Caco-2 (cell line): ENCODE data around the gene NCF2. TPM values are rescaled to one million over a fixed set of nuclear protein-coding genes. Genes with fewer than 3 reads are reported as not detected.
A peak's percentile ranks its signal among the peaks of the same experiment; 100 is the strongest.

Experiments
- BruUV-seq: library from RNA; stranded (reverse); fragments of 400-500 nt; replicated peaks from 2 replicates; lab custom pipeline; 2021; lab: Mats Ljungman, UMichigan
- CTCF ChIA-PET: fragments of 300-600 bp; sonication (Branson Sonifier 250); formaldehyde crosslinking; loops from one replicate; lab custom pipeline; 2022; ENCODE audit warnings: antibody characterized with exemption; lab: Charles Lee
- POLR2A ChIA-PET: fragments of 300-600 bp; sonication (Branson Sonifier 250); formaldehyde crosslinking; loops from one replicate; lab custom pipeline; 2022; ENCODE audit warnings: antibody characterized with exemption; lab: Charles Lee
- DNase-seq, 2 experiments: peaks; one replicate each; pipeline versions ENCODE4 v3.0.0 to v3.0.0-alpha.2; 2020 to 2022
- H3K27me3 ChIP-seq: replicated peaks from 2 replicates; pipeline ENCODE4 v1.6.0; 2011; ENCODE audit warnings: low read length; ENCODE audit not compliant: control insufficient read depth, insufficient read depth
- H3K36me3 ChIP-seq: 2 replicates; pipeline ENCODE4 v1.5.1; 2011; ENCODE audit warnings: low read length; ENCODE audit not compliant: control insufficient read depth, insufficient read depth
- H3K4me1 ChIP-seq: fragments of 250-450 bp; sonication (Bioruptor Pico); 2 replicates; pipeline ENCODE4 v1.5.1; 2020; ENCODE audit warnings: mild to moderate bottlenecking
- H3K4me3 ChIP-seq: 2 replicates; pipeline ENCODE4 v1.5.1; 2011; ENCODE audit warnings: low read depth, mild to moderate bottlenecking, control low read depth, low read length
- H3K9me3 ChIP-seq: fragments of 250-450 bp; sonication (Bioruptor Pico); 2 replicates; pipeline ENCODE4 v1.5.1; 2020; ENCODE audit warnings: mild to moderate bottlenecking, moderate library complexity
- H3K27ac Mint-ChIP-seq: one replicate; pipeline ENCODE4 v1.8.0; 2022; ENCODE audit warnings: mixed read lengths; ENCODE audit not compliant: unreplicated experiment
- H3K27me3 Mint-ChIP-seq: one replicate; pipeline ENCODE4 v1.8.0; 2022; ENCODE audit warnings: mixed read lengths; ENCODE audit not compliant: insufficient read depth, unreplicated experiment
- H3K36me3 Mint-ChIP-seq: one replicate; pipeline ENCODE4 v1.8.0; 2022; ENCODE audit warnings: mild to moderate bottlenecking, mixed read lengths; ENCODE audit not compliant: insufficient read depth, unreplicated experiment
- H3K4me1 Mint-ChIP-seq: one replicate; pipeline ENCODE4 v1.8.0; 2022; ENCODE audit warnings: low read depth, mixed read lengths; ENCODE audit not compliant: unreplicated experiment
- H3K4me3 Mint-ChIP-seq: one replicate; pipeline ENCODE4 v1.8.0; 2022; ENCODE audit warnings: mild to moderate bottlenecking, moderate library complexity, mixed read lengths; ENCODE audit not compliant: unreplicated experiment
- H3K9me3 Mint-ChIP-seq: one replicate; pipeline ENCODE4 v1.8.0; 2022; ENCODE audit warnings: mixed read lengths; ENCODE audit not compliant: unreplicated experiment
- intact Hi-C: fragments of 100-400 bp; cut with micrococcal nuclease; formaldehyde crosslinking; loops from one replicate; pipeline ENCODE4 v1.10.0; 2022; ENCODE audit not compliant: unreplicated experiment
- total RNA-seq: library from RNA; stranded (reverse); gene quantifications from 2 replicates; pipeline ENCODE4 v1.2.3, GENCODE V29; 2022
- TF ChIP-seq, protein P1 (sequence below), 2 experiments: fragments of 200-600 bp in 1 of 2; IDR thresholded peaks; 1 replicate in 1 of 2; 2 replicates in 1 of 2; pipeline versions ENCODE4 v1.5.1 to v1.8.0; 2011 to 2022; ENCODE audit warnings: antibody characterized with exemption in 1 of 2, control low read depth in 1 of 2, inconsistent platforms in 1 of 2, low read depth in 1 of 2, low read length in 1 of 2, mild to moderate bottlenecking in 1 of 2, moderate library complexity in 1 of 2; ENCODE audit not compliant: insufficient read depth in 1 of 2, severe bottlenecking in 1 of 2, unreplicated experiment in 1 of 2

Gene NCF2
- total RNA-seq, 1 experiment from 2014 or later = not detected

- no peak overlapping the region for H3K4me3 ChIP-seq
- H3K4me3 Mint-ChIP-seq = no peak overlapping the region
- no peaks in the 10 kb centered on the region for H3K27me3 Mint-ChIP-seq
- DNase-seq = peak; percentile 39 to 68
- no peaks in the 10 kb centered on the region for H3K9me3 Mint-ChIP-seq
- CTCF ChIA-PET = interaction anchor here (0.7 to 2.1 kb wide), 4 partner anchors 10 to 887 kb away, joined by 3 to 9 read pairs (median 4); no protein-coding TSS in a partner anchor
- H3K4me1 Mint-ChIP-seq = peaks cover 4% of the 10 kb centered on the region
- H3K36me3 ChIP-seq = no peaks in the 10 kb centered on the region
- intact Hi-C loops = no loop called here
- H3K9me3 ChIP-seq = no peaks in the 10 kb centered on the region
- POLR2A ChIA-PET = no interaction called here
- TF ChIP-seq, protein P1, sequence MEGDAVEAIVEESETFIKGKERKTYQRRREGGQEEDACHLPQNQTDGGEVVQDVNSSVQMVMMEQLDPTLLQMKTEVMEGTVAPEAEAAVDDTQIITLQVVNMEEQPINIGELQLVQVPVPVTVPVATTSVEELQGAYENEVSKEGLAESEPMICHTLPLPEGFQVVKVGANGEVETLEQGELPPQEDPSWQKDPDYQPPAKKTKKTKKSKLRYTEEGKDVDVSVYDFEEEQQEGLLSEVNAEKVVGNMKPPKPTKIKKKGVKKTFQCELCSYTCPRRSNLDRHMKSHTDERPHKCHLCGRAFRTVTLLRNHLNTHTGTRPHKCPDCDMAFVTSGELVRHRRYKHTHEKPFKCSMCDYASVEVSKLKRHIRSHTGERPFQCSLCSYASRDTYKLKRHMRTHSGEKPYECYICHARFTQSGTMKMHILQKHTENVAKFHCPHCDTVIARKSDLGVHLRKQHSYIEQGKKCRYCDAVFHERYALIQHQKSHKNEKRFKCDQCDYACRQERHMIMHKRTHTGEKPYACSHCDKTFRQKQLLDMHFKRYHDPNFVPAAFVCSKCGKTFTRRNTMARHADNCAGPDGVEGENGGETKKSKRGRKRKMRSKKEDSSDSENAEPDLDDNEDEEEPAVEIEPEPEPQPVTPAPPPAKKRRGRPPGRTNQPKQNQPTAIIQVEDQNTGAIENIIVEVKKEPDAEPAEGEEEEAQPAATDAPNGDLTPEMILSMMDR (IDR thresholded peaks at IDR 0.05; ENCODE audit: insufficient read depth in 1 of 2, low read depth in 1 of 2, low read length in 1 of 2, severe bottlenecking in 1 of 2, unreplicated experiment in 1 of 2) = no peak
- H3K27ac Mint-ChIP-seq = no peak overlapping the region
- BruUV-seq = no TSS peak
- no peaks in the 10 kb centered on the region for H3K36me3 Mint-ChIP-seq
- peaks cover 9% of the 10 kb centered on the region for H3K4me1 ChIP-seq
- no peaks in the 10 kb centered on the region for H3K27me3 ChIP-seq
Measured at GRCh38 chr1:183578856-183579255, 11.4 kb downstream of the NCF2 start.

GRCh38 chr1:183577897-183578465 lies 12.3 kb downstream of the NCF2 start:
- intact Hi-C loops = no loop called here
- Mint-ChIP-seq H3K27ac (no peak overlapping the region), H3K27me3 (no peaks in the 10 kb centered on the region), H3K4me1 (no peaks in the 10 kb centered on the region), H3K4me3 (no peak overlapping the region), H3K36me3 (peaks cover 5% of the 10 kb centered on the region), H3K9me3 (no peaks in the 10 kb centered on the region)
- POLR2A ChIA-PET = no interaction called here
- BruUV-seq = no TSS peak
- Histone ChIP-seq H3K4me1 (peaks cover 9% of the 10 kb centered on the region), H3K27me3 (no peaks in the 10 kb centered on the region), H3K36me3 (no peaks in the 10 kb centered on the region), H3K9me3 (no peaks in the 10 kb centered on the region), H3K4me3 (no peak overlapping the region)
- CTCF ChIA-PET = interaction anchor here (0.6 kb wide), 1 partner anchor 348 kb away, joined by 3 read pairs; no protein-coding TSS in a partner anchor
- TF ChIP-seq, protein P1 (IDR thresholded peaks at IDR 0.05; ENCODE audit: insufficient read depth in 1 of 2, low read depth in 1 of 2, low read length in 1 of 2, severe bottlenecking in 1 of 2, unreplicated experiment in 1 of 2) = no peak
- no peak for DNase-seq

DNA sequence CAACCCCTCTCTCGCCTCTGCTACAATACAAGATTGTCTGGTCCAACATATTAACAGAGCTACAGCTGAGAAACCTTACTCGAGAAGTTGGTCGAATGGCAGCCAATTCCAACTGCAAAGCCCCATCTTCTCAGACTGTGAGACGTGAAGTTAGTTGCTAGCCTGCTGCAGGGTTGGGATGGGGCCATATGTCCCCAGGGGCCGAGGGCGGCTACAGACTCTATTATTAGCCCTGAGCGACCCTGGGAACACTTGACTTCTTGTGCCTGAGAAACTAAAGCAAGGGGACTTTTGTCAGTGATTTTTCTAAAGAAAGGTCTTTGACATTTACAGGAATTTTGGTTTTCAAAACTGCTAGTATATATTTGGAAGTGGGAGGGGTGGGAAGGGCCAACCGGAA lies 13.7 kb downstream of the NCF2 start:
- no TSS peak for BruUV-seq
- H3K36me3 Mint-ChIP-seq = peaks cover 5% of the 10 kb centered on the region
- H3K4me3 Mint-ChIP-seq = no peak overlapping the region
- no peak for DNase-seq
- H3K27me3 Mint-ChIP-seq = no peaks in the 10 kb centered on the region
- H3K36me3 ChIP-seq = no peaks in the 10 kb centered on the region
- H3K27ac Mint-ChIP-seq = no peak overlapping the region
- H3K27me3 ChIP-seq = no peaks in the 10 kb centered on the region
- CTCF ChIA-PET = no interaction called here
- intact Hi-C loops = no loop called here
- H3K4me1 Mint-ChIP-seq = no peaks in the 10 kb centered on the region
- H3K9me3 Mint-ChIP-seq = no peaks in the 10 kb centered on the region
- no peak overlapping the region for H3K4me3 ChIP-seq
- H3K4me1 ChIP-seq = peaks cover 9% of the 10 kb centered on the region
- TF ChIP-seq, protein P1 (IDR thresholded peaks at IDR 0.05; ENCODE audit: insufficient read depth in 1 of 2, low read depth in 1 of 2, low read length in 1 of 2, severe bottlenecking in 1 of 2, unreplicated experiment in 1 of 2) = no peak
- POLR2A ChIA-PET = no interaction called here
- H3K9me3 ChIP-seq = no peaks in the 10 kb centered on the region
